ENCODE results near the gene FAM184A.

- TF ChIP-seq POLR2AphosphoS5 (IDR thresholded peaks at IDR 0.05): no peak
- no peak for TF ChIP-seq CTCF (IDR thresholded peaks at IDR 0.05)
- TF ChIP-seq POLR2A (IDR thresholded peaks at IDR 0.05): no peak
Observed at GRCh38 chr6:119073307-119074051, 5.0 kb downstream of the FAM184A start.

All from suprapubic skin (tissue), 4 donors.